C4-2B (cell line): ENCODE measurements around the gene OPRL1.

Source experiments
- CTCF ChIP-seq: fragments of 450-650 bp; conservative IDR thresholded peaks from 2 replicates; pipeline ENCODE4 v1.5.1; 2017; ENCODE audit warnings: mild to moderate bottlenecking
- ZFX ChIP-seq: fragments of 450-650 bp; IDR thresholded peaks from 2 replicates; pipeline ENCODE4 v1.6.1; 2017

DNA sequence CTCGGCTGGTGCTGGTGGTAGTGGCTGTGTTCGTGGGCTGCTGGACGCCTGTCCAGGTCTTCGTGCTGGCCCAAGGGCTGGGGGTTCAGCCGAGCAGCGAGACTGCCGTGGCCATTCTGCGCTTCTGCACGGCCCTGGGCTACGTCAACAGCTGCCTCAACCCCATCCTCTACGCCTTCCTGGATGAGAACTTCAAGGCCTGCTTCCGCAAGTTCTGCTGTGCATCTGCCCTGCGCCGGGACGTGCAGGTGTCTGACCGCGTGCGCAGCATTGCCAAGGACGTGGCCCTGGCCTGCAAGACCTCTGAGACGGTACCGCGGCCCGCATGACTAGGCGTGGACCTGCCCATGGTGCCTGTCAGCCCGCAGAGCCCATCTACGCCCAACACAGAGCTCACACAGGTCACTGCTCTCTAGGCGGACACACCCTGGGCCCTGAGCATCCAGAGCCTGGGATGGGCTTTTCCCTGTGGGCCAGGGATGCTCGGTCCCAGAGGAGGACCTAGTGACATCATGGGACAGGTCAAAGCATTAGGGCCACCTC, 18.7 kb downstream of the OPRL1 start:
- TF ChIP-seq CTCF, result no peak
- no peak for TF ChIP-seq ZFX
